GM19351 (cell line): ENCODE measurements around the gene MAEA.
"Not testable (repeated sequence)": the region's sequence is repeated elsewhere in the genome, so short reads cannot be mapped to it uniquely, and the experiment has no call there.

Experiments
- ATAC-seq: cut with Tn5 transposase; IDR thresholded peaks from one replicate; pipeline ENCODE4 v1.9.1; 2021; ENCODE audit warnings: mild to moderate bottlenecking, moderate library complexity; ENCODE audit not compliant: unreplicated experiment

Gene MAEA

DNA sequence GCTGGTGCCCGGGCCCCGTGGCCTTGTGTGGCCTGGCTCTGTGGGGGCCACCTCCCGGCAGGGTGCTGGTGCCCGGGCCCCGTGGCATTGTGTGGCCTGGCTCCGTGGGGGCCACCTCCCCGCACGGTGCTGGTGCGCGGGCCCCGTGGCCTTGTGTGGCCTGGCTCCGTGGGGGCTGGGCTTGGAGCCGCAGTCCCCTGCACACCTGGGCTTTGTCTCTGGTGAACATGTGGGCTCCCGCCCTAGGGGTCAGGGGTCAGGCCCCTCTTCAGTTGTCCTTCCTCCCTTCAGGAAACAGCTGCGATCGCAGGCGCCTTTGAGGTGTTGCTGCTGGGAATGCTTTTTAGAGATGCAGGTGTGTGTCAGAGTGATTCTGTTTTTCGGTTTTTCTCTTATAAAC is 74.5 kb downstream of the MAEA start:
- no peak for ATAC-seq

DNA sequence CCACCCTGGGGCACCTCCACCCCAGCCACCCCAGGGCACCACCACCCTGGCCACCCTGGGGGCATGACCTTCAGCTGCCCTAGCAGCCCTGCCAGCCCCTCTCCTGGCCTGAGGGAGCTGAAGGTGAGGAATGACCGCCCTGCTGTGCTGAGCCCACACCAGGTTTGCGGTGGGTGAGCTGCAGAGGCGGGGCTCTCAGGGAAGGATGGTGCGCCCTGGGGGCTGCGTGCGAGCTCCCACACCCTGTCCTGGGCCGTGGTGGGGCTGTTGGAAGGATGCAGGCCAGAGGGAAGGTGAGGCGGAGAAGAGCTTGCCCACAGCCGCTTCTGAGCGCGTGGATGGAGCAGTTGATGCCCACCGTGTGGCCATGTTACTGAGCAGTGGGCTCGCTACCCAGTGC is 75.1 kb downstream of the MAEA start:
- no peak for ATAC-seq

- ATAC-seq, result no peak
Observed at GRCh38 chr4:1365271-1366178, 75.8 kb downstream of the MAEA start.

DNA sequence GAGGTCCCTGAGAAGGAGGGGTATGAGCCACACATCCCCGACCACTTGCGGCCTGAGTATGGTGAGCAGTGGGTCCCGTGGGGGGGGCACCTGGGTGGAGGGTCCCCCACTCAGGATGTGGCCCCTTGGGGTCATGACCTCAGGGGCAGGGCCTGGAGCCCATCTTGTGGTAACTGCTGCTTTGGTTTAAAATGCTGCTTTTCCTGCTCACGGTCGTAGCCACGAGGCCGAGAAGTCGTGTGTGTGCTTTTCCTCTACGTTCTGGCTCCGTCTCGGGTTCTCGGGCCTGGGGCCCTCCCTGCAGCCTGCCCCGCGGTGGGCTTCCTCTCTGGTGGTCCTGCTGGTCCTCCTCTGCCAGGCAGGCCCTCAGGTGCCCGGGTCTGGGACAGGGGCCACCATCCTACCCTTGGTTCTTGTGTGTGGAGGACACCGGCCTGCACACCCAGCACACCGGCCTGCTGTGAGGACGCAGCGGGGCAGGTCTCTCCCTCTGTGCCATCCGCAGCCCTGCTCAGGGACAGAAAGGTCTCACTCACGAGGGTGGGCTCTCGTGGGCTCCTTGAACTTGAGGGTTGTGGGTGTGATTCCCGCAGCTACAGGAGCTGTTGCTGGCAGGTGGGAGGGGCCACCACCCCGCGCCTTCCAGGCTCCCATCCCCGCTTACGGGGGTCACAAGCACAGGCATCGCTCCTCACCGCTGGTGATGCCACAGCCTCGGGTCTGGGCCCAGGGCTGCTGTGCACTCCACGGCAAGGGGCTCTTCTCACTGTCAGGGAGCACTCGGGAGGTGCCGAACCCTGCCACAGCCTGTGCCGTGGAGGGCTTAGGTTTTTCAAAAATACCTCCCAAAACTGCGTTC is 76.9 kb downstream of the MAEA start:
- ATAC-seq, result no peak

- no peak for ATAC-seq
Observed at GRCh38 chr4:1367230-1367935, 77.7 kb downstream of the MAEA start.

DNA sequence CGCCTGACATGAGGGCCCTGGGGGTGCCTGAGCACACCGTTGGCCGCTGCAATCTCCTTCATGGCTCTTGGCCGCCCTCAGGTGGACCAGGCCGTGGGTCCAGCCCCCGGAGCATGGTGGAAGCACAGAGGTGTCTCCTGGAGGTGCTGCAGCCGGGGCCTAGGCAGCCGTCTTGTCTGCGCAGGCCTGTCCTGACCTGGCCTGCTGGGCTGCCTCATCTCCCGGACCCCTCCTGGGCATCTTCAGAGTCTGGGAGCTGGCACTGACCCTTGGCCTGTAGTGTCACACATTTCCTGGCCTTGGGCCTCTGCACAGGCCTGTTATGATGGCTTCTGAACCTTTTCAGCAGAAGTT is 78.2 kb downstream of the MAEA start:
- no peak for ATAC-seq

GRCh38 chr4:1368421-1369090 is 78.9 kb downstream of the MAEA start:
- no peak for ATAC-seq

GRCh38 chr4:1369091-1369450 is 79.4 kb downstream of the MAEA start:
- ATAC-seq, result no peak

- no peak for ATAC-seq
Observed at GRCh38 chr4:1369479-1370079, 79.9 kb downstream of the MAEA start.

DNA sequence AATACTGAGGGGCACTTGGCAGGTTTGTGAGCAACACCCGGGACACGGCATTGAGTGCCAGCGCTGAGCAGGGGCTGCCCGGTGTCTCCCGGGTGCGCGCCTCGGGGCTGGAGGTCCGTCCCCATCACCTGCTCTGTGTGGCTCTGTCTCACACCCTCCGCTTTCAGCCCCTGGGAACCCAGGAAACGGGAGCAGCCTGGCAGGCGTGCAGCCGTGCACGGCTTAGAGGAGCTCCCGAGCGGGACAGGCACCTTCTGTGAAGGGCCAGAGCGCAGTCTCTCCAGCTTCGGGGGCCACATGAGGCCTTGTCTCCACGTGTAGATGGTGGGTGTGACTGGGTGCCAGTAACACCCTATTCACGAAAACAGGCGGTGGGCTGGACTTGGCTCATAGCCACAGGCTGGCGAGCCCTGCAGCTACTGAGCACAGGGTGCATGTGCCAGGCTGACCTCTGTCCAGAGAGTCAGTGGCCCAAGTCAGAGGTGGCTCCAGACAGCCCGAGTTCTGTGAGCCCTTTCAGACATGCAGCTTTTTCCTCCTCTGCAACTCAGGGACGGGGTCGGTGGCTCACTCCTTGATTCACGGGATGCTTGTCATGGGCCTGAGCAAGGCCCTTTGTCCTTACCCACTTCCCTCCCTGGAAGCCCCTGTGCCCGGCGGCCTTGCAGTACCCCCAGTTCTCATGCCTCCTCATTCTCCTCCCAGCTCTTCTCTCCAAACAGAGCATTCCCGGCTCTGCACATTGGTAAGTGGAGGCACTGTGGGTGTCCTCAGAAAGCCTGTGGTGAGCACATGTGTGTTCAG is 80.8 kb downstream of the MAEA start:
- ATAC-seq, result no peak

DNA sequence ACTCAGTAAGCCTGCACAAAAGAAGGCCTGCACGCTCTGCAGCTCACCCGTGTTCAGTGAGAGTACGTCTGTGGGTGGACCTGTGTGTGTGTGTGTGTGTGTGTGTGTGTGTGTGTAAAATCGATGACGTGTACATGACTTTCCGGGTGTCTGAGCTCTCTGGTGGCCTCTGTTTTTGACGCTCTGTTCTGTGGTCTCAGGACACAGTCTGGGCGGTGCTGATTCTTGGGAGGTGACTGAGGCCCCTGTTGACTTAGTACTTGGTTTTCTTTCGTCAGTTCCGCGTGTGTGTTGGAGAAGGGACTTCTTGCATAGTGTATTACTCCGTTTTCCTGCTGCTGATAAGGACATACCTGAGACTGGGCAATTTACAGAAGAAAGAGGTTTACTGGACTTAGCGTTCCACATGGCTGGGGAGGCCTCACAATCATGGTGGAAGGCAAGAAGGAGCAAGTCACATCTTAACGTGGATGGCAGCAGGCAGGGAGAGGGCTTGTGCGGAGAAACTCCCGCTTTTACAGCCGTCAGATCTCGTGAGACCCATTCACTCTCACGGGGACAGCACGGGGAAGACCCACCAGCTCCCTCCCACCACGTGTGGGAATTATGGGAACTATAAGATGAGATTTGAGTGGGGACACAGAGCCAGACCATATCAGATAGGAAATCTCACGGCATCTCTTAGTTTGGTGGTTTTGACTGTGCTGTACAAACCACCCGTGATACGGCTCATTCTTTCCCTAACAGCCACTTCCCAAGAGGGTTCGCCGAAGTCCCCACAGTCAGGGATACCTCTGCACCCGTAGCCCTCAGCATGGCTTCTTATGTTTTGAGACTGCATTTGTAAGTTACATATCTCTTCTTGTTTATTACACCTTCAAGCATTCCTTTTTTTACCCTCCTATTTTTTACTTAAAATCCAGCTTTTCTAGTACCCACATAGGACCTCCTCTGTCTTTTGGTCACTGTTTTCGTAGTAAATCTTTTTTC is 81.8 kb downstream of the MAEA start:
- ATAC-seq, result no peak

DNA sequence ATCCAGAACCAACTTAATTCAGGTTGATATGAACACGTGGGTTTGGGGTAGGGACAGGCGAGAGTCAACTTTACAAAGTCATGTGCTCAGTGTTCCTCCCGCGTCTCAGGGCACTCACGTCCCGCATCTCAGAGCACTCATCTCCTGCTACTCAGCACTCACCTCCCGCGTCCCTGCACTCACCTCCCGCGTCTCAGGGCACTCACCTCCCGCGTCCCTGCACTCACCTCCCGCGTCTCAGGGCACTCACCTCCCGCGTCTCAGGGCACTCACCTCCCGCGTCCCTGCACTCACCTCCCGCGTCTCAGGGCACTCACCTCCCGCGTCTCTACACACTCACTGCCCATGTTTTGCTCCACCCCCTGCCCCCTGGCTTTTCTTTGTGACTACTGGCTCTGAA is 82.9 kb downstream of the MAEA start:
- ATAC-seq, result not testable (repeated sequence)

DNA sequence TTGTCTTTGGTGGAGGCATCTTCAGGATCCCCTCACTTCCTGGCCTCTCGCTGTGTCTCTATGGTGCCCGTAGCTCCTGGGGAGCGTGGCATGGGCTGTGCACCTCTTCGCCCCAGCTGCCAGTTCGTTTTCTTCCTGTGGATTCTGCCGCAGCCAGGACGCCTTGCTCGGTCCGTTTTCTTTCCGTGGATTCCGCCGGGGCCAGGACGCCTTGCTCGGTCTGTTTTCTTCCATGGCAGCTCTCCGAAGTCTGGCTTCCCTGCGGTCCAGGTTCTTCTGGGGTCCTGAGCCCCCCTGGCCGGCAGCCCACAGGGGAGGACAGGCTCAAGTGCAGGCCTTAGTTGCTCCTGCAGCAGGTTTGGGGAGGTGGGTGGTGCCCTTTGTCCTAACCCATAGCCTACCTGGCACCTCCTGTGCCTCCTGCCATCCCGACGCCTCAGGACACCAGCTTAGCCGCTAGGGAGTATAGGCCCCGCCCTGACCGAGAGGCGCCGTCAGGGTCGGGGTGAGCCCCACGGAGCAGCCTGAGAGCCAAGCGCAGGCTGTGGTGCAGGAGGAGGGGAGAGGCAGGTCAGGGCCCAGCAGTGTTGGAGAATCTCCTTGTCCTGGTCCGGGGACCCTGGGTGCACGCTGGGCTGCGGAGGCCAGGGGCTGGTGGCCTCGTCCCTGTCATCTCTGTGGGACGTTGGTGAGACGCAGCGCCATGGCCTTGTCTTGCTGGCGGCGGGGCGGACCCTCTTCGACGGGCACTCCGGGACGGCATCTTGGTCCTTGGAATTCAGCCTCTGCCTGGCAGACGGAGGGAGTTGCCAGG is 84.4 kb downstream of the MAEA start:
- no peak for ATAC-seq

DNA sequence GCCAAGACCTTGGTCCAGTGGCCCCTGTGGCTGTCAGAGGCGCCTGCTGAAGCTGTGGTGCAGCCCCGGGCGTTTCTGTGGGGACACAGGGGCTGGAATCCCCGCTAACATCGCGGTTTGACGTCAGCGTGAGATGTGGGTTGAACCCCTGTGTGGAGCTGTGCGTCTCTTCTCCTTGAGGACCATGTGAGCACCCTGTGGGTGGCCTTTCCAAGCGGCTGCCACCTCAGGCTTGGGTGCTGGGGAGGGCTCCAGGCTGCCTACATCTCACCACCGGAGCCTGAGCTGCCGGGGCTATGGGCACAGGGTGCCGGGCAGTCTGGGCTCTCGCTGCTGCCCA is 85.0 kb downstream of the MAEA start:
- ATAC-seq, result no peak

DNA sequence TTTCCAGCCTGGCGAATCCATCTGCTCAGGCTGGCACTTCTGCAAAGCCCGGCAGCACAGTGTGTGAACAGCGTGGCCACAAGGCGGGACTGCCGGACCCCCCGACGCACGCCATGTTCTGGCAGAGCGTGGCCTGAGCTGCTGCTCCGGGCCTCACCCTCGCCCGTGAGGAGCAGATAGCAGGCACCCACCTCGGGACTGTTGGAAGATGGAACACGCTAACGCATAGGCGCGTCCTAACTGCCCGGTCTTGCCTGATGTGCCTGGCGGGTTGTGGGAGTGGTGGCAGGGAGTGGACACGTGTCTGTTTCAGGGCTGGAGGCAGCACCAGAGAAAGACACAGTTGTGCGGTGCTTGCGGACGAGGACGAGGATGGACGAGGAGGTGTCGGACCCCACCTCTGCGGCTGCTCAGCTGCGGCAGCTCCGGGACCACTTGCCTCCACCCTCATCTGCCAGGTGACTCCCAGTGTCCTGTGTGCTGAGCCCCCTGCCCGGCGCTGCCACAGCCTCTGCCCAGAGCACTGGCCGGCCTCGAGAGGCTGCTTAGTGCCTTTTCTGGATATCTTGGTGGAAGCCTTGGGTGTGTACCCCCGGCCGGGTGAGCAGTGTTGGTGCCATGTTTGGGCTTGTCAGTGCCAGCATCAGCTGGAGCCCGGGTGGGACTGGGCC is 85.5 kb downstream of the MAEA start:
- no peak for ATAC-seq

- no peak for ATAC-seq
Observed at GRCh38 chr4:1375761-1376322, 86.2 kb downstream of the MAEA start.

- no peak for ATAC-seq
Observed at GRCh38 chr4:1376391-1376840, 86.7 kb downstream of the MAEA start.
